HG03432 (cell line): Measurements from ENCODE around the gene MAP4K2.

Experiments used
- ATAC-seq: cut with Tn5 transposase; IDR thresholded peaks from one replicate; pipeline ENCODE4 v1.9.1; 2021; ENCODE audit warnings: mild to moderate bottlenecking, moderate library complexity; ENCODE audit not compliant: unreplicated experiment

The MAP4K2 gene

GRCh38 chr11:64771861-64772260 is 31.2 kb downstream of the MAP4K2 start:
- no peak for ATAC-seq

GRCh38 chr11:64770120-64770519 is 32.9 kb downstream of the MAP4K2 start:
- no peak for ATAC-seq

GRCh38 chr11:64769283-64769682 is 33.7 kb downstream of the MAP4K2 start:
- no peak for ATAC-seq

GRCh38 chr11:64768300-64768694 is 34.7 kb downstream of the MAP4K2 start:
- no peak for ATAC-seq

- no peak for ATAC-seq
Observed at GRCh38 chr11:64767344-64768299, 35.4 kb downstream of the MAP4K2 start.

GRCh38 chr11:64766881-64767280 is 36.1 kb downstream of the MAP4K2 start:
- no peak for ATAC-seq

- ATAC-seq, result no peak
Observed at GRCh38 chr11:64765851-64766665, 37.0 kb downstream of the MAP4K2 start.

- ATAC-seq, result no peak
Observed at GRCh38 chr11:64765291-64765850, 37.6 kb downstream of the MAP4K2 start.

- no peak for ATAC-seq
Observed at GRCh38 chr11:64764753-64765152, 38.3 kb downstream of the MAP4K2 start.

- ATAC-seq, result no peak
Observed at GRCh38 chr11:64764040-64764611, 38.9 kb downstream of the MAP4K2 start.

- ATAC-seq, result no peak
Observed at GRCh38 chr11:64763526-64764039, 39.4 kb downstream of the MAP4K2 start.

- no peak for ATAC-seq
Observed at GRCh38 chr11:64762674-64763525, 40.1 kb downstream of the MAP4K2 start.

GRCh38 chr11:64762277-64762673 is 40.7 kb downstream of the MAP4K2 start:
- no peak for ATAC-seq

- ATAC-seq, result no peak
Observed at GRCh38 chr11:64760759-64761420, 42.1 kb downstream of the MAP4K2 start.

- ATAC-seq, result no peak
Observed at GRCh38 chr11:64759722-64760719, 43.0 kb downstream of the MAP4K2 start, which contains the start of gene PYGM. TSS of gene PYGM (minus strand) at chr11:64759974. CDS start at chr11:64759898, 76 bp downstream.

- ATAC-seq, result no peak
Observed at GRCh38 chr11:64759131-64759721, 43.8 kb downstream of the MAP4K2 start.

GRCh38 chr11:64758330-64759079 is 44.5 kb downstream of the MAP4K2 start:
- no peak for ATAC-seq
